HFFc6 (cell line): ENCODE results near the gene ZNF23. TPM values are rescaled to one million over a fixed set of nuclear protein-coding genes. Genes with fewer than 3 reads are reported as not detected.

ENCODE experiments used
- DNase-seq: peaks from one replicate; pipeline ENCODE4 v3.0.0-alpha.2; 2018
- H3K27ac Mint-ChIP-seq: 2 replicates; pipeline ENCODE4 v1.8.0; 2020; ENCODE audit warnings: mild to moderate bottlenecking, mixed read lengths
- H3K27me3 Mint-ChIP-seq: 2 replicates; pipeline ENCODE4 v1.8.0; 2021; ENCODE audit warnings: mild to moderate bottlenecking, moderate library complexity, mixed read lengths; ENCODE audit not compliant: insufficient read depth
- H3K36me3 Mint-ChIP-seq: 2 replicates; pipeline ENCODE4 v1.8.0; 2021; ENCODE audit warnings: low read depth, mixed read lengths
- H3K4me1 Mint-ChIP-seq: 2 replicates; pipeline ENCODE4 v1.8.0; 2020; ENCODE audit warnings: low read depth, mixed read lengths
- H3K4me3 Mint-ChIP-seq: 2 replicates; pipeline ENCODE4 v1.8.0; 2020; ENCODE audit warnings: mild to moderate bottlenecking, moderate library complexity, mixed read lengths
- H3K9me3 Mint-ChIP-seq: 2 replicates; pipeline ENCODE4 v1.8.0; 2020; ENCODE audit warnings: mild to moderate bottlenecking, mixed read lengths
- total RNA-seq, 6 experiments: library from RNA; stranded (reverse); fragmentation: NEBNext Ultra II Directional; extraction: Animal tissue kit (Norgen Biotek cat#: 25700); gene quantifications; 2 replicates in 1 of 6; 3 replicates in 5 of 6; pipeline ENCODE4 v1.2.3, GENCODE V29; 2021
- TF ChIP-seq, protein P1 (sequence below): fragments of 200-600 bp; sonication (generic); IDR thresholded peaks from 2 replicates; pipeline ENCODE4 v1.5.0; 2021; ENCODE audit warnings: antibody characterized with exemption, mild to moderate bottlenecking

ZNF23 gene
- total RNA-seq, 6 experiments from 2014 or later, result 12.8 to 16.3 (median 14.5) TPM

DNA sequence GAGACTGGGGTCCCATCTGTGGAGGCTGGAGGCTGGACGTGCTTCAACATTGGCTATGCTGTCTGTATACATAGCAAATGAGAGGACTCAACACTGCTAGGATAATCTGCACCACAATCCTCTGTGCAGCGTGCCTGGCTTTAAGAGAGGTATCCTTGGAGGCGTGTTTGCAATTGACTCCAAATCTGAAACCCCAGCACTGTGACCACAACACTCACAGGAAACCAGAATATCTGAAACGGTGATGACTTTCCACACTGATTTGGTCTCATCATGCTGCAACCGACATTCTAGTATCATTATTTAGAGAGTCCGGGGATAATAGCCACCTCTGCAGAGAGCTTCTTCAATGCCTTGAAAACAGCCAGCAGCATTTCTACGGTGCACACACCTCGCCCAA lies 55.3 kb downstream of the ZNF23 start:
- TF ChIP-seq, protein P1, sequence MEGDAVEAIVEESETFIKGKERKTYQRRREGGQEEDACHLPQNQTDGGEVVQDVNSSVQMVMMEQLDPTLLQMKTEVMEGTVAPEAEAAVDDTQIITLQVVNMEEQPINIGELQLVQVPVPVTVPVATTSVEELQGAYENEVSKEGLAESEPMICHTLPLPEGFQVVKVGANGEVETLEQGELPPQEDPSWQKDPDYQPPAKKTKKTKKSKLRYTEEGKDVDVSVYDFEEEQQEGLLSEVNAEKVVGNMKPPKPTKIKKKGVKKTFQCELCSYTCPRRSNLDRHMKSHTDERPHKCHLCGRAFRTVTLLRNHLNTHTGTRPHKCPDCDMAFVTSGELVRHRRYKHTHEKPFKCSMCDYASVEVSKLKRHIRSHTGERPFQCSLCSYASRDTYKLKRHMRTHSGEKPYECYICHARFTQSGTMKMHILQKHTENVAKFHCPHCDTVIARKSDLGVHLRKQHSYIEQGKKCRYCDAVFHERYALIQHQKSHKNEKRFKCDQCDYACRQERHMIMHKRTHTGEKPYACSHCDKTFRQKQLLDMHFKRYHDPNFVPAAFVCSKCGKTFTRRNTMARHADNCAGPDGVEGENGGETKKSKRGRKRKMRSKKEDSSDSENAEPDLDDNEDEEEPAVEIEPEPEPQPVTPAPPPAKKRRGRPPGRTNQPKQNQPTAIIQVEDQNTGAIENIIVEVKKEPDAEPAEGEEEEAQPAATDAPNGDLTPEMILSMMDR, result no peak
- H3K9me3 Mint-ChIP-seq, result peaks cover 14% of the 10 kb centered on the region; the same call in 1 of the 2 replicates
- no peaks in the 10 kb centered on the region for H3K4me1 Mint-ChIP-seq
- H3K36me3 Mint-ChIP-seq, result peaks cover 9% of the 10 kb centered on the region; the same call in 1 of the 2 replicates
- no peak overlapping the region for H3K4me3 Mint-ChIP-seq
- no peak overlapping the region for H3K27ac Mint-ChIP-seq
- peaks cover 56% of the 10 kb centered on the region for H3K27me3 Mint-ChIP-seq
- no peak for DNase-seq

DNA sequence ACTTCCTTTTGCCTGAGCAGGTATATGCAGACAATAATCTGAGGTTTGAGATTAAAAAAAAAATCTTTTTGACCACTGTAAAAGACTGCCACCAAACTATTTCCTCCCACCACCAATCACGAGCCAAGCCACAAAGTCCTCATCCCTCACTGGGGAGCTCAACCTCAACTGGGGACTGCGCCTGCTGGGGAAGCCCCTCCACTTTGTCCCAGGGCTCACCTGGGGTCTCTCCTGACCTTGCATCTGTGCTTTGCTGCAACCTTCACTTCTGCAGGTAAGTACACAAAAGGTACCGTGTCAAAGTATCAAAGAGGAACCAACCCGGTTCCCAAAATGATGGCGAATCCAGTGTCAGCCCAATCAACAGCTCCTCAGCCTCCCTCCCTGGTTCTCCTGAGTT lies 55.7 kb downstream of the ZNF23 start:
- DNase-seq, result no peak
- H3K9me3 Mint-ChIP-seq, result peaks cover 14% of the 10 kb centered on the region; the same call in 1 of the 2 replicates
- H3K4me1 Mint-ChIP-seq, result no peaks in the 10 kb centered on the region
- H3K27me3 Mint-ChIP-seq, result peaks cover 58% of the 10 kb centered on the region
- peaks cover 9% of the 10 kb centered on the region; the same call in 1 of the 2 replicates for H3K36me3 Mint-ChIP-seq
- TF ChIP-seq, protein P1, result no peak
- no peak overlapping the region for H3K27ac Mint-ChIP-seq
- no peak overlapping the region for H3K4me3 Mint-ChIP-seq

DNA sequence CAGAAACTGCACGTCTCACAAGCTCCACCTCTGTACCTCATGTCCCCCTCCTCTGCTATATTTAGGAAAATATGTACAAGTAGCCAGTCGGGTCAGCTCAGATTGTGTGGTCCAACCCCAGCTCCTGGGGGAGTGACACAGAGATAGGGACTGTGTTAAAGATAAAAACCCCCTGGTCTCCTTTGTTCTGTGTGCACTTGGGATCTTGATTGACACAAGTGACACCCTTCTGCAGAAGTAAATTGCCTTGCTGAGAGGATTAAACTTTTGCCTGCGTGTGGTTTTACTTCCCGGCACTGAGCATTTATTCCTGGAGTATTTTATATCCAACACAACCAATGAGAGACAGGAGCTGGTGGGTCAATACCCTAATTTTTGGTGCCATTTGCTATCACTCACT lies 57.7 kb downstream of the ZNF23 start:
- TF ChIP-seq, protein P1, result no peak
- DNase-seq, result no peak
- H3K27ac Mint-ChIP-seq, result no peak overlapping the region
- no peak overlapping the region for H3K4me3 Mint-ChIP-seq
- H3K36me3 Mint-ChIP-seq, result peaks cover 9% of the 10 kb centered on the region; the same call in 1 of the 2 replicates
- peaks cover 14% of the 10 kb centered on the region; the same call in 1 of the 2 replicates for H3K9me3 Mint-ChIP-seq
- peaks cover 60% of the 10 kb centered on the region for H3K27me3 Mint-ChIP-seq
- H3K4me1 Mint-ChIP-seq, result no peaks in the 10 kb centered on the region

DNA sequence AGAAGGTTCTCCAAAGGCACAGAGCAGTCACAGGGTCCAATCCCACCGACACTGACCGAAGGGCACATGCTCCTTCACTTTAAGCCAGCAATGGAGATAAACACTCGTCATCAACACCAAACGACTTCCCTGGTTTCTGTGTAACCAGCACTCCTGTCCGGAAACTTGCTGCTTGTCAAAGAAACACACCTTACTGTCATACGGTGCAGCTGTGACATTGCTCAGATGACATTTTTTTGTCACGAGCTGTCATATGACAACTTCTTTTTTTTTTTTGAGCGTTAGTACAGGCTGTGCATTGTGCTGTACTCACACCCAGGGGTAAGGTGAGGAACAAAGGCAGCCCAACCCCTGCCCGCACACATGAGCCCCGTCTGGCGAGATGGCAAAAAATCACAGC lies 59.4 kb downstream of the ZNF23 start:
- H3K36me3 Mint-ChIP-seq, result peaks cover 9% of the 10 kb centered on the region; the same call in 1 of the 2 replicates
- H3K27ac Mint-ChIP-seq, result no peak overlapping the region
- peaks cover 51% of the 10 kb centered on the region for H3K27me3 Mint-ChIP-seq
- peaks cover 14% of the 10 kb centered on the region; the same call in 1 of the 2 replicates for H3K9me3 Mint-ChIP-seq
- TF ChIP-seq, protein P1, result no peak
- H3K4me1 Mint-ChIP-seq, result no peaks in the 10 kb centered on the region
- no peak overlapping the region for H3K4me3 Mint-ChIP-seq
- DNase-seq, result no peak

DNA sequence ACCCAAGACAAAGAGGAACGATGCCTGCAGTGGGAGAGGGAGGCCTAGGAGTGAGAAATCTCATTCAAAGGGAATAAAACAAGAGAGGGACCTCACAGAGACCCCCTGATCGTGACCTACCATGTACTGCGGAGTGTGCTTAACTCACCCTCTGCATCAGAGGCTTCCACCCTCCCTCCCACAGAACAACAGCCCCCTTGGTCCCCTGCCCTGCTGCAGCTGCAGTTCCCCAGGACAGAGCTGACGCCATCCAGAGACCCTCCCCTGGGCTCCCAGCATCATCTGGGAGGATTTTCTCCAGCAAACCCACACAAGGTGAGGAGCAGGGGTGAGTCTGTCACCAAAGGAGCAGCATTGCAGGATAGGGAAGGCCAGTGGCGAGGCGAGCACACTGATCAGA lies 60.0 kb downstream of the ZNF23 start:
- TF ChIP-seq, protein P1, result no peak
- H3K4me1 Mint-ChIP-seq, result no peaks in the 10 kb centered on the region
- peaks cover 14% of the 10 kb centered on the region; the same call in 1 of the 2 replicates for H3K9me3 Mint-ChIP-seq
- peaks cover 45% of the 10 kb centered on the region for H3K27me3 Mint-ChIP-seq
- DNase-seq, result no peak
- no peak overlapping the region for H3K27ac Mint-ChIP-seq
- H3K4me3 Mint-ChIP-seq, result no peak overlapping the region
- H3K36me3 Mint-ChIP-seq, result peaks cover 9% of the 10 kb centered on the region; the same call in 1 of the 2 replicates
